HL-60 (cell line): Measurements from ENCODE around the gene GATA1.

Source experiments
- CTCF ChIP-seq: IDR thresholded peaks from one replicate; pipeline ENCODE4 v1.5.1; 2011; ENCODE audit warnings: low read length, control low read depth, inconsistent platforms; ENCODE audit not compliant: insufficient read depth
- POLR2AphosphoS5 ChIP-seq: IDR thresholded peaks from 2 replicates; pipeline ENCODE4 v1.6.1; 2012; ENCODE audit warnings: low read depth
- REST ChIP-seq: IDR thresholded peaks from 2 replicates; pipeline ENCODE4 v1.6.1; 2012; ENCODE audit warnings: low read depth; ENCODE audit not compliant: insufficient replicate concordance
- SPI1 ChIP-seq: IDR thresholded peaks from 2 replicates; pipeline ENCODE4 v1.6.1; 2012; ENCODE audit warnings: low read depth, mild to moderate bottlenecking, borderline replicate concordance

GRCh38 chrX:48787505-48788443 is 1.4 kb downstream of the GATA1 start:
- TF ChIP-seq POLR2AphosphoS5 (no peak), SPI1 (no peak), CTCF (no peak), REST (no peak)
